NCI-H524 treated with DMSO at 0.1 percent for 48 hours (cell line): ENCODE measurements around the gene ZDHHC1.
A peak's percentile ranks its signal among the peaks of the same experiment; 100 is the strongest.

Experiments
- DNase-seq: peaks from one replicate; lab custom pipeline; 2025; lab: John Stamatoyannopoulos, UW

The ZDHHC1 gene

GRCh38 chr16:67447508-67448076 lies 31.3 kb upstream of the ZDHHC1 start:
- no peak for DNase-seq

DNA sequence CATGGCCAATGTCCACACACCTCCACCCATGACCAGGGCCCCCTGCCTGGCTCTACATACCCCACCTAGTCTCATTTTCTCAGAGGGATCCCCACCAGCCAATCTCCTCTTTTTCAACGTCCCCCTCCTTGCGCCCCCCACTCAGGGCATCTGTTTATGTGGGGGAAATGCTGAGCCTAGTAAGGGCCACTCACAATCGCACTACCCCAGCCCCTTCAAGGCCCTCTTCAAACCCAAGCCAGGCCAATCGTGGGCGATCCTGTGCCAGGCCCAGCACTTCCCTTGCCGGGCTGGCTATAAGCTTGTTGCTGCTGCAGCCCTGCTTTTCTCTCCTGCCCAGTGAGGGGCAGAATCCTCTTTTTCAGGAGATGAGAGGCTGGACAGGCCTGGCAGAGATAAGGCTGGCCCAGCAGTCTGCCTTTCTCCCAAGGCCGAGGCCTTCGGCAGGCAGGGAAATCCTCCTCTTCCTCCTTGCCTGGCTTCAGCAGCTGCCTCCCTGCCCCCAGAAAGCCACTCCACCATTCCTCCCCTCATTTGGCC lies 30.8 kb upstream of the ZDHHC1 start:
- DNase-seq, result no peak

DNA sequence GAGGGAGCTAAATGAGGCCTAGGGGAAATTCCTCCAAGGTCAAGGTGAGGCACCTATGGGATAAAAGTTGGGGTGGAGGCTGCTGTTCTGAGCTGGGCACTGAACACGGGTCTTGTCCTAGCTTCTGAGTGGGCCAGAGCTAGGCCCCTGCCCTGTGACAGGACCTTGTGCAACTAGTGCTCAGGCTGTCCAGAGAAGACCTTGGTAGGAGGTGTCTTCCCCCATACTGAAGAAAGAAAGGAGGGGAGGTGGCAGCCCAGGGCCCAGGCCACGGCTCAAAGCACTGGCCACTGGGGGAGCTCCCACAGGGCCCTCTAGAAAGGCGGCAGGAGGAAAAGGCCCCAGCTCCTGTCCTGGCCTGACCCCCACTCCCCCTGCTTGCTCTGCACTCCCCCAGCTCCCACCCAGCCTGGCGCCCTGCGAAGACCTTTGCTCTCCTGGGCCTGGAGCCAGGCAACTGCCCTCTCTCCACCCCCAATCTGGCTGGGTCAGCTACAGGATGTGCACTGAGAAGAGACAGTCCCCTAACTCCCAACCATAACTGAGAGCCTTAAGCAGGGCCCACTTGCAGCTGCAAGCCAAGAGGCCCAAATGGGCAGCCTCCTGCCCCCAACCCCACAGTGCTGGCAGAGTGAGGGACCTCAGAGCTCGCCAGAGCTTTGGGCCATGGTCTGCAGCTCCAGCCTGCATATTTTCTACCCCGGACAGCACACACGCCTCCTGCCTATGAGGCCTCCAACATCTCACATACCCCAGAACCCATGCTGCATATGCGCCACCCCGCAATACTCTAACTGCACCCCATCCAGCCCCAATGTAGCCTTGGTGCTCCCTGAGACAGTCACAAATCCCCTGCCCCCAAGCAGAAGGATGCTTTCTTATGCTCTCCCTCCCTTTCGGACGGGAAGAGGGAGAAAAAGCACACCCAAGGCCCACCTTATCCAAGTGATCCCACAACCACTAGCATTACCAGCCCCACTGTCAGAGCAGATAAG lies 29.9 kb upstream of the ZDHHC1 start:
- DNase-seq, result no peak

DNA sequence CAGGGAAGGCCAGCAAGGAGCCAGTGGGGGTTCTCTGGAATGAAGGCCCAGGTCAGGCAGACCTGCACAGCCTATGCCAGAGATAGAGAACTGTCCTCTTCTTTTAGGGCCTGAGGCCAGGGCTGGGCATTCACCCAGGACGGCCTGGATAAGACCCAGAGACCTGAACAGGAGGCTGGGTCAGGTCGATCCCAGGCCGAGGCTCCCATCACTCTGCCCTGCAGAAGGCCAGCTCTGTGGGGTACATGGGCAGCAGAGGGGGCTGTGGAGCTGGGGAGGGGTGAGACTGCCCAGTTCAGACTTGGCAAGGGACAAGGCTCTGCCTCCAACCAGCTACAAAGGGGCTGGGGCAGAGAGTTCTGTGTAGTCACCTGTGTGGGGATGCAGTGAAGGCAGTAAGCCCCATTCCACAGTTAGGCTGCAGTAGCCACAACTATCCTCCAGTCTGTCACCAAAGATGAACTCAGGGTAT lies 29.2 kb upstream of the ZDHHC1 start:
- DNase-seq, result no peak

DNA sequence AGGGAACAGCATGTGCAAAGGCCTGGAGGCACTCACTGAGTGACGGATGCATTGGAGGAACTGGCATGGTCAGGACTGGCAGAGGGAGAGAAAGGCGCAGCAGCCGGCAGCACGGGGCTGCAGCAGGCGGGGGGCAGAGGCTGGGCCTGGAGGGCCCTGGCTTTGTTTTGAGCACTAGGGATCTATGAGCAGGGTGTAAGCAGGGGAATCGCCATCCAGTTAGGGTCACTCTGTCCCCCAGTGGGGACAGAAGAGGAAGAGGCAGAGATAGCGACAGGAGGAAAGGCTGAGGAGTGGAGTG lies 28.8 kb upstream of the ZDHHC1 start:
- DNase-seq, result no peak

DNA sequence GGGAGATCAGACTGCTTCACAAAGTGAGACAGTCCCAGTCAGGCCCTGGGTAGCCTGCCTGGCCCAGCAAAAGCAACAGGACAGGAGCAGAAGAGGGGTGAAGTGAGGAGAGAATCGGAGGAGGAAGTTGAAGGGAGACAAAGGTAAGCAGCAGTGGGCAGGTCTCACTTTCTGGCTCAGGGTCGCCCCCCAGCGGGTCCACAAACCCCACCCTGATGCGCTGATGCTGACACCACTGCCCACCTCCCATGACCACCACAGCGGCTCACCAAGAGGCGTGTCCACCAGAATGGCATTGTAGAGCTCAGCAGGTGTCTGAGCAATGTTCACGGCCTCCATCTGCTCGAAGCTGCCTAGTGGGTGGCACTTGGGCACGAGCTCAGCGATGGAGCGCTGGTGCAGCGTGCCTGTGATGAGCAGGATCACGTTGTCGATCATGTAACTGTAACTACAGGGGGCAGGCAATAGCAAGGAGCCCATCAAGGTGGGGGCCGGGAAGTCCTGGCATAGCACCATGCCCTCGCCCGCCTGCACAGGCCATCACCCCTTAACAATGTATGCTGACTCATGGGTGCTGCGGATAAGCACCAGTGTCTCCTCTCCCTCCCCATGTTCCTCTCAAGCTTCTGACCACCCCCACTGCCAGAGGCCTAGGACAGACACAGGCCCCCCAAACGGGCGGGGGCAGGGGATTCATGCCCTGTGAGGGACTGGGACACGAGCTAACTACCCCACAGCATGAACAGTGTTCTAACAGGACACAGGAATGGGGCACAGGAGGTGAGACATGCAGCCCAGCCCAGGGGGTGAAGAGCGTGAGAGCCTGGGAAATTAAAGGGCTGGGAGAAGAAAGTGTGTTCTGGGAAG lies 28.2 kb upstream of the ZDHHC1 start:
- DNase-seq, result no peak

- no peak for DNase-seq
These were observed 27.0 kb upstream of the ZDHHC1 start for GRCh38 chr16:67443265-67443664.

- DNase-seq, result no peak
These were observed 26.4 kb upstream of the ZDHHC1 start for GRCh38 chr16:67442581-67443255.

GRCh38 chr16:67441907-67442306 lies 25.6 kb upstream of the ZDHHC1 start:
- peak; percentile 31 for DNase-seq

- DNase-seq, result peak; percentile 89
These were observed 25.0 kb upstream of the ZDHHC1 start for GRCh38 chr16:67441271-67441753.

DNA sequence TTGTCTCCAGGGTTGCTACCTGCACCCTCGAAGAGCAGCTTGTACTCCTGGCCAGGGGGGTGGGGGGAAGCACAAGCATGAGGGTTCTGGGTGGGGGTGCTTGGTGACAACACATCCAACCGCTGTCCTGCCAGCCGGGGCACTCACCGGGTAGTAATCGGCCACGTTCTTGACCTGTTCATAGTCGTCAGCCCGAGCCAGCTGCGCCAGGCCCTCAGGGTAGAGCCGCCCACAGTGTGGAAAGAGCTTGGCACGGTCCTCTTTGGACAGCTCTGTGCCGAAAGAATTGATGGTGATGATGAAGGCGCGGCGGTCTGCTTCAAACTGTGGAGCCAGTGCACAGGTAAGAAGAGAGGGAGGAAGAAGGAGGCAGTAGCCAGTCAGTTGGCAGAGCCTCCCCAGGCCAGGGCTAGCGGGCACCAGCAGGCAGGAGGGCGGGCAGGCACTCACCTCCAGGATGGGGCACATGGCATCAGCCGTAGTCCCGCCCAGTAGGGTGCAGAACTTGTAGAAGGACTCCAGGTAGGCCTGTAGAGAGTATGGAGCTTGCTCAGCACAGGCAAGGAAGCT lies 22.6 kb upstream of the ZDHHC1 start:
- no peak for DNase-seq

- DNase-seq, result no peak
These were observed 22.0 kb upstream of the ZDHHC1 start for GRCh38 chr16:67438098-67438791.

- DNase-seq, result no peak
These were observed 21.2 kb upstream of the ZDHHC1 start for GRCh38 chr16:67437513-67437912.

- DNase-seq, result no peak
These were observed 20.4 kb upstream of the ZDHHC1 start for GRCh38 chr16:67436640-67437193.

GRCh38 chr16:67435758-67436164 lies 19.5 kb upstream of the ZDHHC1 start:
- DNase-seq, result no peak

DNA sequence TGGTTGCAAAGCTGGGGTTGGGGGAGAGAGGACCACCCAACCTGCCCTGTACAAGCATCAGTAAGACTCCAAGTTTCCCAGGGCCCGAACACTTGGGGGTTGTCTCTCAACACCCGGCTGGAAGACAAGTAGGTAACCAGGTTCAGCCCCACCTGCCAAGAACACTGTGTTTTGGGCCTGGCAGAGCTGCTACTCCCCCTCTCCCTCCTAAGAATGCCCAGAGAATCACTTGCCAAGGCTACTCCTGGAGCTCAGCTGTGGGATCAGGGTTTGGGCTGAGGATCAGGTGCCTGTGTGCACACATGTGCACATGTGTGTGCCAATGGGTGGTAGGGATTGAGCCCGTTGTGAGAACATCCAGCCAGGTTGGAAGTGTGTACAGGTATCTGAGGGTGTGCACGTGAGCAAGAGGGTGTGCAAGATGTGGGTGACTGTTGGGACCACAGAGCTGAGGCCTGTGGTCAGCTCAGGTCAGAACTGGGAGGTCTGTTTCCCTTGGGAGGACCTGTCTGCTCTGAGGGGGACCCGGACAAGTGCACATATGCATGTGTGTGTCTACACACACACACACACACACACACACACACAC lies 16.9 kb upstream of the ZDHHC1 start:
- no peak for DNase-seq

- DNase-seq, result no peak
These were observed 16.2 kb upstream of the ZDHHC1 start for GRCh38 chr16:67432506-67432890.

- DNase-seq, result no peak
These were observed 15.7 kb upstream of the ZDHHC1 start for GRCh38 chr16:67431775-67432505.
